NCI-H524 treated with DMSO at 0.1 percent for 48 hours (cell line): ENCODE results near the gene R3HDM2.
"Not testable (repeated sequence)": the region's sequence is repeated elsewhere in the genome, so short reads cannot be mapped to it uniquely, and the experiment has no call there.

Source experiments
- DNase-seq: peaks from one replicate; lab custom pipeline; 2025; lab: John Stamatoyannopoulos, UW

The R3HDM2 gene

DNA sequence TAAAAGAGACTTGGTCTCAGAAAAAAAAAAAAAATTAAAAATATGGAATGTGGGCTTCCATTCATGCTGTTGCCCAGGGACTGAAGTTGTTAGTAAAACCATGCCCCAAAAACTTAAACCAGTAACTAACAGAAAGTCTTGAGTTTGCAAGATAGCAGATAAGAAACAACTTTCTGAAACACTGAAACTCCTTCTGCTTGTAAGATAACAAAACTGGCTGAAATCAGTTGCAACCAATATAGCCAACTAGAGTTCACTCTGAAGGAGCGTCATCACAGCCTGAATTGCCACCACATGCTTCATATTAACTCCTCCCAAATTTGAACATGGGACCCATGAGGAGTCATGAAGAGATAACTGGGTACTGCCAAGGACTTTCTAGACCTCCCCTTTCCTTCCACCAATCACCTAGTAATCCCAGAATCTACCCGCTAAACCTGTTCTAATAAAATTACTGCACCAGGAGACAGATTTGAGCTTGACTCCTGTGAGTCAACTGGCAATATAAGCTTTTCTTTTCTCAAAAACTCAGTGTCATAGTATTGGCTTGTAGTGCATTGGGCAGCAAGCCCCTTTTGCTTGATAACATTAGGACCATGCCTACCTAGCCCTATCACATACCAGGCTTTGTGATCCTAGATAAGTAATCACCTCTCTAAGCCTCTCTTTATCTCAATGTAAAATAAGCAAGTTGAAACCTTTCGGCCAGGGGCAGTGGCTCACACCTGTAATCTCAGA is 53.6 kb downstream of the R3HDM2 start:
- DNase-seq = no peak

DNA sequence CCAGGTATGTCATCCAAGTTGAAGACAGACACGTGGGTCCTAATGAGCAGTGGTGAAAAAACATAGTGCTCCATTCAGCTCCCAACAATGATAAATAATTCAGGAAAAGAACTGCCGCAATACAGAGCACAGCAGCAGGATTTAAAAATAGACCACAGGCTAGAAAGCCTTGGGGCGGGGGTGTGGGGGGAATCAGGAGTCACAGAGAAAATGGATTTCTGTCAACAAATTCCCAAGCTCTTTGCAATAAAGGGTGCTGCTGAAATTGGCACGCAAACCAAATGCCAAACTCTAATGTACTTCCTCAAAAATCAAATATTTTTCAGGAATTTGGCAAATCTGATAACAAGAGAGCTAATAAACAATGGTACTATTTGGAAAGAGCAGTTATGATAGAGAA is 58.6 kb downstream of the R3HDM2 start:
- no peak for DNase-seq

DNA sequence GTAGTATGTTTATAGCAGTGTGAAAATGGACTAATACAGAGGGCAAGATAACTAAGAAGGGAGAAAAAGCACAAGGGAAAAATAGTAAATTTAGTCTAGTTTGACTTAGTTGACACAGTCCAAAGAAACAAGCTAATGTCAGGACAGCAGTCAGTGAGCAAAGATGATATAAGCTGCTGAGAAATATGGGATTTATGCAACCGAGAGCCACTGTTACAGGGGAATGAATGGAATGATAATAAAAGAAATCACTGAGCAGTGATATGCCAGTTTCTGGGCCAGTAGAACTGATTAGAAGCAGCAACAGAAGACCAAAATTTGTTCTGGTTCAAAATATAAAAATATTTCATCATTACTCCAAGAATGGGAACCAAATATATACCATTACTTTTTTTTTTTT is 60.1 kb downstream of the R3HDM2 start:
- no peak for DNase-seq

DNA sequence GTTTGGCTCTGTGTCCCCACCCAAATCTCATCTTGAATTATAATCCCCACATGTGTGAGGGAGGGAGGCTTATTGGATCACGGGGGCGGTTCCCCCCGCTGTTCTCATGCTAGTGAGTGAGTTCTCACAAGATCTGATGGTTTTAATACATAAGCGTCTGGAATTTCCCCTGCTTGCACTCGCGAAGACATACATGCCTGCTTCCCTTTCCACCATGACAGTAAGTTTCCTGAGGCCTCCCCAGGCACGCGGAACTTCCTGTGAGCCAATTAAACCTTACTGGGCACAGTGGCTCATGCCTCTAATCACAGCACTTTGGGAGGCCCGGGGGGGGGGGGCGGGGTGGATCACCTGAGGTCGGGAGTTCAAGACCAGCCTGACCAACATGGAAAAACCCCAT is 60.8 kb downstream of the R3HDM2 start:
- no peak for DNase-seq

- DNase-seq = no peak
Observed at GRCh38 chr12:57369202-57369601, 61.6 kb downstream of the R3HDM2 start.

GRCh38 chr12:57368349-57369095 is 62.3 kb downstream of the R3HDM2 start:
- no peak for DNase-seq

GRCh38 chr12:57367121-57367520 is 63.7 kb downstream of the R3HDM2 start:
- DNase-seq = no peak

- DNase-seq = no peak
Observed at GRCh38 chr12:57366315-57366714, 64.5 kb downstream of the R3HDM2 start.

DNA sequence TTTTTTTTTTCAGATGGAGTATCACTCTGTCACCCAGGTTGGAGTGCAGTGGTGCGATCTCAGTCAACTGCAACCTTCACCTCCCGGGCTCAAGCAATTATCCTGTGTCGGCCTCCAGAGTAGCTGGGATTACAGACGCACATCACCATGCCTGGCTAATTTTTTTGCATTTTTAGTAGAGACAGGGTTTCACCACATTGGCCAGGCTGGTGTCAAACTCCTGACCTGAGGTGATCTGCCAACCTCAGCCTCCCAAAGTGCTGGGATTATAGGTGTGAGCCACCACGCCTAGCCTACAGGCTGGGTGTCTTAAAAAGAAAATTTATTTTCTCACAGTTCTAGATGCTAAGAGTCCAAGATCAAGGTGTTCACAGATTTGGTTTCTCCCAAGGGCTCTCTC is 66.7 kb downstream of the R3HDM2 start:
- DNase-seq = not testable (repeated sequence)

DNA sequence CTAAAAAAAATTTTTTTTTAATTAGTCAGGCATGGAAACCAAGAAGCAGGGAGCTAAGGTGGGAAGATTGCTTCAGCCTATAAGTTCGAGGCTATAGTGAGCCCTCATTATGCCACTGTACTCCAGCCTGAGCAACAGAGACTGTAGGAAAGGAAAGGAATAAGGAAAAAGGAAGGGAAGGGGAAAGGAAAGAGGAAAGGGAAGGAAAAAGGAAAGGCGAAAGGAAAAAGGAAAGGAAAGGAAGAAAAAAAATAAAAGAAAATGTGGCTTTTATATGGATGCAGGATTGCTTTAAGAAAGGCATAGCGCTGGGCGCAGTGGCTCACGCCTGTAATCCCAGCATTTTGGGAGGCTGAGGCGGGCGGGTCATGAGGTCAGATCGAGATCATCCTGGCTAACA is 70.4 kb downstream of the R3HDM2 start:
- DNase-seq = no peak

DNA sequence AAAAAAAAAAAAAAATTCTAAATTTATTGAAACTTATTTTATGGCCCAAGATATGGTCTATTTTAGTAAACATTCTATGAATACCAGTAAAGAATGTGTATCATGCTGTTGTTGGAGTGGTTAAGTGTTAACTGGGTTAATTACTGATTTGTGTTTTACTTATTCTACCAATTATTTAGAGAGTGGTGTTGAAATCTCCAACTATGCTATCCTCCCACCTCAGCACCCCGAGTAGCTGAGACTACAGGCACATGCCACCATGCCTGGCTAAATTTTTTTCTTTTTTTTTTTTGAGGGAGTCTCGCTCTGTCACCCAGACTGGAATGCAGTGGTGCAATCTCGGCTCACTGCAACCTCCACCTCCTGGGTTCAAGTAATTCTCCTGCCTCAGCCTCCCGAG is 72.2 kb downstream of the R3HDM2 start:
- no peak for DNase-seq

GRCh38 chr12:57355734-57356133 is 75.1 kb downstream of the R3HDM2 start:
- no peak for DNase-seq

- no peak for DNase-seq
Observed at GRCh38 chr12:57352166-57352565, 78.7 kb downstream of the R3HDM2 start.

DNA sequence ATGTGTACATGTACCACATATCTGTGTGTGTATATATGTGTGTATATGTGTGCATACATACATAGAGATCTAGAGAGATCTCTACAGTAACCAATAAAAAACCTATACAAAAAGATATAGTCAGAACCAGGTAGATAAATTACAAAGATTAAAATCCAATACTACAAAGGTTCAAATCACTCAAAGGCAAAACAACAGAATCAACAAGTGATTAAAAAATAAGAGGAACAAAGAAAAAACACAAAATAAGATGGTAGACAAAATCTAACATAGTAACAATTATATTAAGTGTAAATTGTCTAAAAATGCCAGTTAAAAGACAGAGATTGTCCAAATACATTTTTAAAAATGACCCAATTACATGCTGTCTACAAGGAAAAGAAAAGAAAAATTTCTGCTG is 83.6 kb downstream of the R3HDM2 start:
- DNase-seq = no peak

DNA sequence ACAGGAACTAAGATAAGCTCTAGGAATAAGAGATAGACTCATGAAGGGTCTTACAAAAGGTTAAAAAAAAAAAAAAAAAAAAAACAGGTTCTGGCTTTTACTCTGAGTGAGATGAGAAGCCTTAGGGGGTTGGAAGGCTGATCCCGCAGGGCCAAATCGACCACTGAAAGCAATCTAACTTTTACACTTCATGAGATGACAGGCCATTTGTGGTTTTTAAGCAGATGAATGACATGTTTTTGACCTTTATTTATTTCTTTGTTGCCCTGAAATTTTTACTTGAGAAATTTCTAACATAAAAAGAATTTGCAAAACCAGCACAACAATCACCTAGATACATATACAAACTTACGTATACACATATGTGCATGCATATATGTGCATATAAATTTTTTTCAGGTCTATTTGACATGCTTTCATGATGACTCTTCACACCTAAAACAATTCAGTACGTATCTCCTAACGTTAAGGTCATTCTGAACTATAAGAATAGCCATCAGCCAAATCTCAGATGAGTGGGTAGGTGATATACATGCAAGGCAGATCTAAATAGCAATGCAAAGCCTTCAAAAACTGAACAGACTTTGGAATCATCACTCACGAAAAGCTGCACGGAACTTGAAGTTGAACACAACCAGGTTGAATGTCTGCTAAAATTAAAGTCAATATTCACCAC is 87.0 kb downstream of the R3HDM2 start:
- no peak for DNase-seq

DNA sequence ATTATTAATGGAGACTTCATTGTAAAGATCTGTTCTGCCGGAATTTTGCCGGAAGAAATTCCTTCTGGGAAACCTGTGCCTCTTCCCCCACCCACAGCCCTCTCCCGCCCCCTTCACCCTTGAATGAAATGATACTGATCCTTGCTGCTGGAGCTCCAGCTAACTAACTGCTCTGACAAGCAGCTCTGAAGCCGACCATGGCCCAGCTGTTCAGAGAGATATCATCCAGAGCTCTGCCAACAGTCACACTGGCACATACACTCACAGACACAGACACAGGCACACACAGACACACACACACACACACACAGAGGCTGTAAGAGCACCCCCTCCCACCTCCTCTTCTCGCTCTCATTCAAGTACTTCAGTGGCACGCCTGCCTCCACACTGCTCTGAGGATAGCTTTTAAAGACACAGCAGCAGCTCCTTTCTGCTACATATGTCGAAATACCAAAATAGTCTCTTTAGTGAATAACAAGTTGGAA is 88.6 kb downstream of the R3HDM2 start:
- DNase-seq = peak; percentile 11

DNA sequence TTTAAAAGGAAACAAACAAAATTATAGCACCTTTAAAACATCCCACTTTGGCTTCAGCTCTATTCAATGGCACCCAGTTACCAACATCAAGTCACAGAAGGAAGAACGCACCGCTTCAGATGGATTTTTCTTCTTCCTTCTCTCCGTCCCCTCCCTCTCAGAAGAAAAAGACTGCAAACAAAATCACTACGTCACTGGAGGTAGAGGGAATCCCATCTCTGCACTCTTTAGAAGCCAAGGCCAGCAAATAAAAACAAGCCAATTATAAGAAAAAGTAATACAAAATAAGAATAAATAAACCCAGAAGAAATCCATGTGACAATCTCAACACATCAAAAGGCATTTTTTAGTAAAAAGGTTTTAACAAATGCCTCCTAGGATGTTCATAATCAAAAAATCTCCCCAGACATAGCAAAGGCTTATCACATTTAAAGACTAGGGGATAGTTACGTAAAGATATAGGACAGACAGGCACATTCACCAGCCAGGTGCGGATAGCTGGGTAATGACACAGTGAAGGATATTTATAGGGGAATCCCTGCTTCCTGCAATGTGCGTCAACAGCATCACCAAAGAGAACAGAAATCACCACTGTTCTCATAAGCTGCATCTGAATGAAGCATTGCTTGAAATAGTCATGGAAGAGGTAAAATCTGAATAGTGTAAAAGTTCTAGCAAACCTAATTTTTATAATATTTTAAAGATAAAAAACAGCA is 89.4 kb downstream of the R3HDM2 start:
- no peak for DNase-seq

GRCh38 chr12:57340104-57340503 is 90.7 kb downstream of the R3HDM2 start:
- DNase-seq = no peak

- not testable (repeated sequence) for DNase-seq
Observed at GRCh38 chr12:57336299-57336698, 94.5 kb downstream of the R3HDM2 start.

- no peak for DNase-seq
Observed at GRCh38 chr12:57334219-57334618, 96.6 kb downstream of the R3HDM2 start.

DNA sequence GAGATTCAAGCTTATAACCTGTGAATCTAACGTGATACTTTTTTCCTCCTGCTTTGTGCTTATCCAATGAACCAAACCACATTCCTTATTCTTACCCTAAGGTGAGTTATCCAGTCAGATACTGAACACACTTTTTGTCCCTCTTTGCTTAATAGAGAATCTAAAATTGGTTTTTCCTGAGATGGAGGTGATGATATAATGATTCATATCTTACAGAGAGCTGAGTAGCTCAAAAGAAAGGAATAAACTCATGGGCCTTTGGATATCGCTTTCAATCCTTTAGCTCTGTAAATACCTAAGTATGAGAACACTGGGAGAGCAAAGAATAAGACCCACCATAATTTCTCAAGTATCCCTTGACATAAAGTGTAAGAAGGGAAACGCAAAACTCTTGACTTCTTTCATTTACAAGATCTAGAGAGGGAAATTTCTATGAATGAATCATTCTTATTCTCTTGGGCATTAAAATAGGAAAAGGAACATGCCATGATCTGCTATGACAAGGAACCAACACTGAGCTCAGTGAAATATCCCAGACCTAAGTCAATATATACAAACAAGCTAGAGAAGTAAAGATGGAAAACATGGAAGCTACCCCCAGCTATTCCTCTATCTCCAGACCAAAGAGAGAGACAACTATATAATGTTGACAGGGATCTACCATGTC is 98.1 kb downstream of the R3HDM2 start:
- DNase-seq = no peak

DNA sequence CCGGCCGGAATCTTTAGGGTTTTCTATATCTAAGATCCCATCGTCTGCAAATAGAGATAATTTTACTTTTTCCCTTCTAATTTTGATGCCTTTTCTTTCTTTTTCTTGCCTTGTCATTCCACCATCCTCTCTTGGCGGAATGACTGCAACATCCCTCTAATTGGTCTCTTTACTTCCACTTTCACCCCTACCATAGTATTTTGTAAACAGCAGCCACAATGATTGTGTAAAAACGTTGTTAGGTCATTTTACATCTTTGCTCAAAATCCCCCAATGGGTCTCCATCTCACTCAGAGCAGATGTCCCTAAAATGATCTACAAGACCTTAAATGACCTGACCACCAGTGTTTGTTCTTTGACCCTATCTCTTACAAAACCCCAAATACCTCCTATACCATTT is 99.9 kb downstream of the R3HDM2 start:
- DNase-seq = no peak
